HT1080 (cell line): Measurements from ENCODE around the gene HOXA1. TPM values are rescaled to one million over a fixed set of nuclear protein-coding genes. Genes with fewer than 3 reads are reported as not detected.

Source experiments
- DNase-seq: peaks from one replicate; pipeline ENCODE4 v3.0.0-alpha.2; 2015; ENCODE audit warnings: low read depth
- total RNA-seq: library from RNA; depleted of rRNA; stranded (reverse); fragments of >200 nt; shearing (Covaris generic); gene quantifications from 2 replicates; pipeline ENCODE4 v1.2.3, GENCODE V29; 2014

HOXA1 gene
- total RNA-seq, 1 experiment from 2014 or later = 1.6 TPM

DNA sequence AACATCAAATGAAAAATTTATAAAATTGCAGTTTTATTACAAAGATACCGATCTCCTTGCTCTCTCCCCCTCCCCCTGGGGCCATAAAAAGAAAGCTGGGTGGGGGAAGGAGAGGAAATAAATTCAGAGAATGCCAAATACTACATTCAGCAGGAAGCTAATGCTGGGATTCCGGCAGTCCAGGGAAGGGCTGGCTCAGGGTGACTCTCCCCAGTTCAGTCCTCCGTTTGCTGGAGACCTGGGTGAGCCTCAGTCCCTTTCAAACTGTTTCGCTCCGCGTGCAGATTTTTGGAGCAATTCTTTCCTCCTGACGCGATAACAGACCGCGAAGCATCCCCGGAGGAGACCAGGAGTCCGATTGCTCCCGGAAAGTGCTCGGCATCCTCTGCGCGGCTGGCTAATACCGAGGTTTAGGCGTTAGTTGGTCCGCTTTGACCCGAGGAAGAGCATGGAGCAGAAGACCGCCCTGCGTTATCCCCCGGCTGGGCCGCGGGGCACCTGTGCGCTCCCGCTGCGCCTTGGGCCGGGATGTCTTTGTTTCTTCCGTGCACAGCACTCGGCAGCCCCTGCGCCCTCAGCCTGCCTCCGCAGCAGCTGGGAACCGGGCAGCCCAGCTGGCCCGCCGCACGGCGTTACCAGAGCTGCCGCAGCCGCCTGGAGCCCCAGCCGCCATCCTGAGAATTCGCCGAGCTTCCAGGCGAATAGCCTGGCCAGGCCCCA lies 10.5 kb upstream of the HOXA1 start:
- DNase-seq = no peak

- no peak for DNase-seq
Observed at GRCh38 chr7:27105301-27106031, 9.7 kb upstream of the HOXA1 start.

GRCh38 chr7:27104341-27105058 lies 8.7 kb upstream of the HOXA1 start:
- no peak for DNase-seq

GRCh38 chr7:27103489-27104226 lies 7.9 kb upstream of the HOXA1 start:
- no peak for DNase-seq

GRCh38 chr7:27102581-27103442 lies 7.0 kb upstream of the HOXA1 start, which contains the start of gene HOXA2:
Gene HOXA2 (minus strand): TSS chr7:27102683. CDS start chr7:27102500, 183 bp downstream.
- no peak for DNase-seq

- DNase-seq = no peak
Observed at GRCh38 chr7:27101957-27102580, 6.3 kb upstream of the HOXA1 start.

- DNase-seq = no peak
Observed at GRCh38 chr7:27101171-27101956, 5.6 kb upstream of the HOXA1 start.

DNA sequence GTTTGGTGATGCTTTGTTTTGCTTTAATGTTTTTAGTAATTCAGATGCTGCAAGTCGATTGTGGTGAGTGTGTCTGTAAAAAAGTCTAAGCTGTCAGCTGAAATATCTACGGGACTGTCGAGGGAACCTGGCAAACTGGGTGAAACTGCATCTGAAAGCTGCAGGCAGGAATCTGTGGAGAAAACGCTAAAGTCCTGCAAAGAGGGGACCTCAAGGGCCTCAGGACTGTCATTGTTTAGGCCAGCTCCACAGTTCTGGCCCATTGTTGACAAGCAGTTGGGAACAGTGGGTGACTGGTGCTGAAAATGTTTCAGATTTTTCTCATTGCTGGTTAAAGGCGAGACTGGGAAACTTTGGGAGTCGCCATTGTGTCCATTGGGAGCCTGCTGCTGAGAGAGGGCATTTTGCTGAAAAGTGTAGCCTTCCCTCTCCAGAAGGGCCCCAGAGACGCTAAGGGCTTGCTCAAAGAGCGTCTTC lies 4.9 kb upstream of the HOXA1 start:
- no peak for DNase-seq

- no peak for DNase-seq
Observed at GRCh38 chr7:27099453-27100370, 3.9 kb upstream of the HOXA1 start.

DNA sequence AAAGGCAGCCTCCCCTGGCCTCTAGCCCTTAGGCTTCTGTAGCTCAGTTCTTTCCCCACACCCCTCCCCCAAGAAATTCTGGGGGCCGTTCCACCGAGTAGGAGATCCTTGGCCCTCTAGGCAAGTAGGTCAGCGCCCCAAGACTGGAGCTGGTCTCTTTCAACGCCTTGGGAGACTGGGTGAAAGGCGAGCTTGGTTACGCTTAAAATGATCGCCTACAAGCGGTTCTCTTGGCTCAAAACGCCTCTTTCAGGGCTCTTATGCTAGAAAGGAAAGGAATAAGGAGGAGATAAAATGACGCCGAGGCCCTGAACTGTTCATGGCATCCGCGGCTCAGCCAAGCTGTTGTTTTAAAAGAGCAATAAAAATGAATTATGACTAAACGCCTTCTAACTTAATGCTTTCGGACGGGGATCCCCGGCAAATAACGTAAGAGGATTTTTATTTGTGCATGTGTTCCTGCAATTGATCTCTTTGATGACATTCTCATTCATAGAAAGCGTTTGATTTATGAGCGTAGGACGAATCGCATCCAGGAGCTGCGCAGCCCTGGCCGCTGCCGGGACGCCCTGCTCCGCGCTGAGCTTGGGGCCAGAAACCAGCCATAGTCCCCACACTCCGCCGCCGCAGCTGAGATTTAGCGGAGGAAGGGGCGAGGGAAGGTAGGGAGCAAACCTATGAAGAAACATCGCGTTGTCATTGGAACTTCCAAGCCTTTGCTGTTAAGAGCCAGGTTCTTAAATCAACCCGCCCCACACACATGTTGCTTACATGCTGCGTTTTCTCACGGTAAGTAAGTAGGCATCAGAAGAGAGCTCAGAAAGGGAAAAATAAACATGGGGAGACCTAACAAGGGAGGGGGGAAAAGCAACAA lies 3.0 kb upstream of the HOXA1 start:
- no peak for DNase-seq

- DNase-seq = peak; percentile 45
Observed at GRCh38 chr7:27097686-27098577, 2.1 kb upstream of the HOXA1 start.

GRCh38 chr7:27096768-27097514 lies 1.1 kb upstream of the HOXA1 start:
- DNase-seq = peak; percentile 25

GRCh38 chr7:27095050-27095896 lies 527 bp downstream of the HOXA1 start:
- DNase-seq = no peak
